CD14-positive monocyte (primary cell): ENCODE measurements around the gene SLCO3A1. TPM values are rescaled to one million over a fixed set of nuclear protein-coding genes. Genes with fewer than 3 reads are reported as not detected.

ENCODE experiments used
- DNase-seq, 3 donors: peaks; one replicate each; pipeline ENCODE4 v3.0.0-alpha.2; 2011 to 2022
- H2AFZ ChIP-seq: 2 replicates; pipeline ENCODE4 v1.6.0; 2012; ENCODE audit warnings: mild to moderate bottlenecking, low read depth, low read length, inconsistent platforms; ENCODE audit not compliant: insufficient read depth, poor library complexity, severe bottlenecking
- H3K27ac ChIP-seq, 2 donors: 1 replicate in 1 of 2; 2 replicates in 1 of 2; pipeline ENCODE4 v1.5.1; 2012 to 2013; ENCODE audit warnings: low read length in 2 of 2, control low read depth in 1 of 2, inconsistent platforms in 1 of 2, low read depth in 1 of 2, mild to moderate bottlenecking in 1 of 2
- H3K27me3 ChIP-seq, 2 donors: one replicate each; pipeline versions ENCODE4 v1.6.0 to v1.6.1; 2011 to 2013; ENCODE audit warnings: low read length in 2 of 2; ENCODE audit not compliant: control insufficient read depth in 2 of 2, insufficient read depth in 2 of 2
- H3K36me3 ChIP-seq, 2 donors: replicated peaks in 1 of 2; 1 replicate in 1 of 2; 2 replicates in 1 of 2; pipeline versions ENCODE4 v1.5.1 to v1.6.1; 2012 to 2013; ENCODE audit warnings: low read length in 2 of 2, control low read depth in 1 of 2, inconsistent platforms in 1 of 2, mild to moderate bottlenecking in 1 of 2; ENCODE audit not compliant: insufficient read depth in 2 of 2, control insufficient read depth in 1 of 2
- H3K4me1 ChIP-seq, 2 donors: 1 replicate in 1 of 2; 2 replicates in 1 of 2; pipeline versions ENCODE4 v1.5.1 to v1.6.1; 2012 to 2013; ENCODE audit warnings: low read length in 2 of 2, control low read depth in 1 of 2, inconsistent platforms in 1 of 2, mild to moderate bottlenecking in 1 of 2, moderate library complexity in 1 of 2; ENCODE audit not compliant: insufficient read depth in 2 of 2, control insufficient read depth in 1 of 2
- H3K4me2 ChIP-seq: replicated peaks from 2 replicates; pipeline ENCODE3; 2012; ENCODE audit warnings: low read length, moderate library complexity, mild to moderate bottlenecking; ENCODE audit not compliant: poor library complexity, severe bottlenecking; ENCODE audit errors: extremely low read depth
- H3K4me3 ChIP-seq, 3 experiments: fragments of 200-600 bp in 1 of 3; sonication (generic) in 1 of 3; replicated peaks in 1 of 3; 1 replicate in 2 of 3; 2 replicates in 1 of 3; pipeline ENCODE4 v1.5.1; 2011 to 2013; ENCODE audit warnings: low read length in 3 of 3, mild to moderate bottlenecking in 3 of 3, control low read depth in 2 of 3, low read depth in 2 of 3, inconsistent platforms in 1 of 3, moderate library complexity in 1 of 3
- H3K79me2 ChIP-seq: 2 replicates; pipeline ENCODE4 v1.6.0; 2012; ENCODE audit warnings: mild to moderate bottlenecking, control low read depth, inconsistent platforms, low read length, moderate library complexity; ENCODE audit not compliant: insufficient read depth
- H3K9ac ChIP-seq: 2 replicates; pipeline ENCODE4 v1.6.0; 2017; ENCODE audit warnings: low read length, mild to moderate bottlenecking; ENCODE audit not compliant: insufficient read depth, poor library complexity, severe bottlenecking
- H3K9me3 ChIP-seq, 2 donors: replicated peaks in 1 of 2; 1 replicate in 1 of 2; 2 replicates in 1 of 2; pipeline versions ENCODE4 v1.5.1 to v1.6.1; 2012 to 2013; ENCODE audit warnings: low read length in 2 of 2, control low read depth in 1 of 2; ENCODE audit not compliant: control insufficient read depth in 1 of 2, insufficient read depth in 1 of 2
- H4K20me1 ChIP-seq: 2 replicates; pipeline ENCODE4 v1.6.0; 2012; ENCODE audit warnings: mild to moderate bottlenecking, low read length, control low read depth, moderate library complexity; ENCODE audit not compliant: insufficient read depth
- H3K27ac Mint-ChIP-seq, 7 donors: one replicate each; pipeline ENCODE4 v1.8.0; 2020; ENCODE audit warnings: mild to moderate bottlenecking in 7 of 7, mixed read lengths in 7 of 7, moderate library complexity in 6 of 7, inconsistent platforms in 2 of 7
- H3K27me3 Mint-ChIP-seq, 3 donors: one replicate each; pipeline ENCODE4 v1.8.0; 2021 to 2022; ENCODE audit warnings: low read depth in 3 of 3, mild to moderate bottlenecking in 3 of 3, mixed read lengths in 3 of 3, moderate library complexity in 3 of 3, inconsistent platforms in 1 of 3
- H3K36me3 Mint-ChIP-seq, 2 donors: one replicate each; pipeline ENCODE4 v1.8.0; 2020; ENCODE audit warnings: mixed read lengths in 2 of 2, inconsistent platforms in 1 of 2, mild to moderate bottlenecking in 1 of 2
- H3K4me1 Mint-ChIP-seq: one replicate; pipeline ENCODE4 v1.8.0; 2020; ENCODE audit warnings: mild to moderate bottlenecking, mixed read lengths
- H3K4me3 Mint-ChIP-seq, 2 donors: one replicate each; pipeline ENCODE4 v1.8.0; 2020; ENCODE audit warnings: mild to moderate bottlenecking in 2 of 2, mixed read lengths in 2 of 2, moderate library complexity in 1 of 2
- H3K9me3 Mint-ChIP-seq, 7 donors: one replicate each; pipeline ENCODE4 v1.8.0; 2020 to 2022; ENCODE audit warnings: mixed read lengths in 7 of 7, mild to moderate bottlenecking in 6 of 7, moderate library complexity in 6 of 7, inconsistent platforms in 2 of 7
- CTCF ChIP-seq: fragments of 200-600 bp; IDR thresholded peaks from one replicate; pipeline ENCODE4 v1.8.0; 2022; ENCODE audit warnings: antibody characterized with exemption, mild to moderate bottlenecking
- WGBS: methylation state at CpG from one replicate; pipeline ENCODE4 v1.1.5; 2013; ENCODE audit warnings: missing lambda C conversion rate; ENCODE audit not compliant: insufficient coverage; 5-methylcytosine and 5-hydroxymethylcytosine counted together
- intact Hi-C, 2 donors: fragments of 100-400 bp; cut with micrococcal nuclease; formaldehyde crosslinking; loops; one replicate each; pipeline versions ENCODE4 v1.15.0 to v1.15.1; 2023
- polyA plus RNA-seq, 3 donors: library from polyadenylated mRNA; depleted of rRNA in 1 of 3; unstranded in 2 of 3; stranded (reverse) in 1 of 3; fragments of 300-500 nt in 2 of 3; fragments of >200 nt in 1 of 3; fragmentation: Illumina TruSeq in 2 of 3; gene quantifications; 1 replicate in 2 of 3; 2 replicates in 1 of 3; pipeline ENCODE4 v1.2.3, GENCODE V29; 2012 to 2021

Gene SLCO3A1
- polyA plus RNA-seq, 3 donors: 53.7 to 76.2 (median 62.8) TPM

GRCh38 chr15:92170897-92171296, 317.4 kb downstream of the SLCO3A1 start:
- intact Hi-C loops: no loop called here
- no peaks in the 10 kb centered on the region for H3K4me1 Mint-ChIP-seq
- Histone ChIP-seq H3K79me2 (no peaks in the 10 kb centered on the region), H3K36me3 (peaks cover 11 to 43% of the 10 kb centered on the region in 2 donors), H2AFZ (no peak overlapping the region), H3K9ac (no peak overlapping the region), H3K9me3 (no peaks in the 10 kb centered on the region), H4K20me1 (peaks cover 3% of the 10 kb centered on the region), H3K27me3 (no peaks in the 10 kb centered on the region), H3K4me2 (no peak overlapping the region), H3K27ac (no peak overlapping the region), H3K4me3 (no peak overlapping the region), H3K4me1 (no peaks in the 10 kb centered on the region)
- peaks cover 0 to 5% (median 0%) of the 10 kb centered on the region in 3 donors for H3K27me3 Mint-ChIP-seq
- no peak for TF ChIP-seq CTCF
- no peak overlapping the region for H3K27ac Mint-ChIP-seq
- no peak overlapping the region for H3K4me3 Mint-ChIP-seq
- H3K9me3 Mint-ChIP-seq: no peaks in the 10 kb centered on the region
- peaks cover 25 to 41% of the 10 kb centered on the region in 2 donors for H3K36me3 Mint-ChIP-seq
- no peak for DNase-seq
- WGBS: 100% methylated on average over 4 of the region's 8 CpGs

GRCh38 chr15:92178911-92179310, 325.4 kb downstream of the SLCO3A1 start:
- Histone ChIP-seq H3K4me1 (no peaks in the 10 kb centered on the region), H3K4me3 (no peak overlapping the region), H2AFZ (no peak overlapping the region), H3K36me3 (no peaks in the 10 kb centered on the region), H3K79me2 (no peaks in the 10 kb centered on the region), H3K4me2 (no peak overlapping the region), H4K20me1 (no peaks in the 10 kb centered on the region), H3K27me3 (no peaks in the 10 kb centered on the region), H3K9me3 (no peaks in the 10 kb centered on the region), H3K9ac (no peak overlapping the region), H3K27ac (no peak overlapping the region)
- H3K9me3 Mint-ChIP-seq: peaks cover 0 to 12% (median 0%) of the 10 kb centered on the region in 7 donors
- no CpG with 5 or more reads among the region's 4 CpGs for WGBS
- H3K36me3 Mint-ChIP-seq: no peaks in the 10 kb centered on the region
- no peak for DNase-seq
- no peak overlapping the region for H3K27ac Mint-ChIP-seq
- TF ChIP-seq CTCF: no peak
- no peak overlapping the region for H3K4me3 Mint-ChIP-seq
- no peaks in the 10 kb centered on the region for H3K4me1 Mint-ChIP-seq
- peaks cover 0 to 5% (median 2%) of the 10 kb centered on the region in 3 donors for H3K27me3 Mint-ChIP-seq
- intact Hi-C loops: no loop called here
